IPS-20b (cell line): ENCODE results near the gene TOMM7.
"Not testable (repeated sequence)": the region's sequence is repeated elsewhere in the genome, so short reads cannot be mapped to it uniquely, and the experiment has no call there.

ENCODE experiments used
- H3K27ac ChIP-seq: one replicate; pipeline ENCODE4 v1.5.1; 2013; ENCODE audit warnings: low read length
- H3K27me3 ChIP-seq: 2 replicates; pipeline ENCODE4 v1.6.1; 2013; ENCODE audit warnings: mild to moderate bottlenecking, low read length, inconsistent platforms; ENCODE audit not compliant: insufficient read depth
- H3K36me3 ChIP-seq: 2 replicates; pipeline ENCODE4 v1.6.1; 2013; ENCODE audit warnings: low read depth, mild to moderate bottlenecking, inconsistent platforms, low read length, moderate library complexity; ENCODE audit not compliant: insufficient read depth
- H3K4me1 ChIP-seq: 2 replicates; pipeline ENCODE4 v1.6.1; 2013; ENCODE audit warnings: mild to moderate bottlenecking, control low read depth, inconsistent platforms, low read length, moderate library complexity; ENCODE audit not compliant: insufficient read depth
- H3K4me3 ChIP-seq: 2 replicates; pipeline ENCODE4 v1.5.1; 2013; ENCODE audit warnings: mild to moderate bottlenecking, low read length, inconsistent platforms
- H3K9ac ChIP-seq: 2 replicates; pipeline ENCODE4 v1.6.1; 2013; ENCODE audit warnings: low read depth, mild to moderate bottlenecking, inconsistent platforms, low read length, moderate library complexity
- H3K9me3 ChIP-seq: 2 replicates; pipeline ENCODE4 v1.6.1; 2013; ENCODE audit warnings: mild to moderate bottlenecking, low read depth, low read length, inconsistent platforms; ENCODE audit not compliant: insufficient read depth

The TOMM7 gene

DNA sequence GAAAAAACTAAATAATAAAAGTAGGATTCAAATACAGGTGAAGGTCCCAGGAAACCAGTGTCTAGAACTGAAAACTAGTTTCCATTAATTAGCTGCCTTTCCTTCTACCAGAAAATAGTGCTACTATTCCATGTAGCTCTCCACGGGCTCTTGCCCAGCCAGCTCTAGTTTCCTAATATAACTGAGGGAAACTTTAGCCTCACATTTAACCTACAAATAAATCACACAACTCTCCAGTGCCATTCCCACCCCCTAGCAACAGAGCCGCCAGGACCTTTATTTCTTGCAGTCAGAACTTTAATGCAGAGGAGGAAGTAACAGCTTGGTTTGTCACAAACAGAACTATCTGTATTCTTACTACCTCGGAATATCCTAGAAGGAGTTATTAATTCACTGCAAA lies 10.3 kb downstream of the TOMM7 start:
- H3K27ac ChIP-seq, result no peak overlapping the region
- peak overlapping the region; percentile 37; the same call in 1 of the 2 replicates for H3K9ac ChIP-seq
- peaks cover 45% of the 10 kb centered on the region for H3K4me1 ChIP-seq
- no peak overlapping the region for H3K4me3 ChIP-seq
- no peaks in the 10 kb centered on the region for H3K27me3 ChIP-seq
- H3K36me3 ChIP-seq, result peaks cover 55% of the 10 kb centered on the region
- H3K9me3 ChIP-seq, result no peaks in the 10 kb centered on the region

DNA sequence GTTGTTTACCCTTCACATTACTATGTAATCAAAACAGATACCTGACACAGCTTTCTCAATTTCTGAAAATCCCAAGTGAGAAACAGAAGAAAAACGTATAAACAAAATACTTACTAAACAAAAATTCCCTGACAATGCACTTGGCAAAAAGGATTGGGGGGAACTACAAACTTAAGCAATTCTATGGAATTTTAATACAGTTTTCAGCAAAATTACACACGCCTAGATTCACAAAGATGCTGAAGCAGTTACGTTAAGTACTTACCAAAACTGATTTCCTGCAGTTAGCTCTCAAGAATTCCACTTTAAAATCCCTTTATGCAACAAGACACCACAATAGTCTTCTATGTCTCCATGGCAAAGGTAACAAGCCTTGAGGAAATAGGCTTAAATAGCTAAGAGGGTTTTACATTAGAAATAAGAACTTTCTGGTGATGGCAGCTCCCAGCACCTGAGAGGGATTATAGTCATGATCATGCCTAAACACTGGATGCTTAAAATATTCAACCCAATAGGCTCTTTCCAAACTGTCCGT lies 10.8 kb downstream of the TOMM7 start:
- Histone ChIP-seq H3K36me3 (peaks cover 49% of the 10 kb centered on the region), H3K27ac (peak overlapping the region; percentile 12), H3K4me1 (peaks cover 50% of the 10 kb centered on the region), H3K9me3 (no peaks in the 10 kb centered on the region), H3K4me3 (no peak overlapping the region), H3K27me3 (no peaks in the 10 kb centered on the region), H3K9ac (peak overlapping the region; percentile 37; the same call in 1 of the 2 replicates)

DNA sequence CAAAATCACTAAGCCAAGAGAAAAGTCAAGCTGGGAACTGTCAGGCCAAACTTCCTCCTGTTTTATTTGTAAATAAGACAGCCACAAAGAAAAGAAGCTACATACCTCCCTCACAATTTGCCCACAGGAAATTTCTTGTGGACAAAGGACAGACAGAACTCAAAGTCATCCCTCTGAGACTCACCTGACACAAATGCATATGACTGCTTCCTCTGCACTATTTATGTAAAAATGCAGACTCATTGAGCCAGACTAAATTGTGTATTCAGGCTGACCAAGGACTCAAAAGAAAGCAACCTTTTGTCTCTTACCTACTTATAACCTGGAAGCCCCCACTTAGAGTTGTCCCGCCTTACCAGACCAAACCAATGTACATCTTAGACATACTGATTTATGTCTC lies 11.8 kb downstream of the TOMM7 start:
- peaks cover 54% of the 10 kb centered on the region for H3K4me1 ChIP-seq
- peak overlapping the region; percentile 45 for H3K27ac ChIP-seq
- peak overlapping the region; percentile 42; the same call in 1 of the 2 replicates for H3K9ac ChIP-seq
- H3K9me3 ChIP-seq, result no peaks in the 10 kb centered on the region
- H3K27me3 ChIP-seq, result no peaks in the 10 kb centered on the region
- no peak overlapping the region for H3K4me3 ChIP-seq
- H3K36me3 ChIP-seq, result peaks cover 39% of the 10 kb centered on the region

DNA sequence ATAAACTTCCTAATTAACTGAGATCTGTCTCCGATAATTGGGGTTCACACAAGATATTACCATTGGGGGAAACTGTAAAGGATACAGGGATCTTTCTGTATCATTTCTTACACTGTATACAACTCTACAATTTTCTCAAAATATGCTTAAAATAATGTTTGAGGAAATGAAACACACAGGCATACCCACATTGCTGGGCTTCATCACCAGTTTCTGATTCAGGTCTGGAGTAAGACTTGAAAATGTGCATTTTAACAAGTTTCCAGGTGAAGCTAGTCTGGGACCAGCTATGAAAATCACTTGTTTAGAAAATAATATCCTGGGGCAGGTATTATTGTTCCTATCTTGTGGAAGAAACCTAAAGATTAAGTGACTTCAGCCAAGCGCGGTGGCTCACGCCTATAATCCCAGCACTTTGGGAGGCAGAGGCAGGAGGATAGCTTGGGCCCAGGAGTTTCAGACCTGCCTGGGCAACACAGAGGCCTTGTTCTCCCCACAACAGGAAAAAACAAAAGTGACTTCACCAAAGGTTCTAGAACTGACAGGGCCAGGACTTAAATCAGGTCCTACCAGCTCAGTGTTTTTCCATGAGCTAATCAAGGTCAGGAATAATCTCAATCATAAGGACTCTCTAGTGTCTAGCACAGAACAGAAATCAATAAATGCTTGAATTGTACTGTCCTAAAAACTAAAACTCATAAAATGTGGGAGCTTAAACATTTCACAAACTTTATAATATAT lies 12.6 kb downstream of the TOMM7 start:
- Histone ChIP-seq H3K27me3 (no peaks in the 10 kb centered on the region), H3K9me3 (no peaks in the 10 kb centered on the region), H3K27ac (peak overlapping the region; percentile 4), H3K9ac (peak overlapping the region; percentile 21; the same call in 1 of the 2 replicates), H3K4me1 (peaks cover 54% of the 10 kb centered on the region), H3K36me3 (peaks cover 32% of the 10 kb centered on the region), H3K4me3 (no peak overlapping the region)

DNA sequence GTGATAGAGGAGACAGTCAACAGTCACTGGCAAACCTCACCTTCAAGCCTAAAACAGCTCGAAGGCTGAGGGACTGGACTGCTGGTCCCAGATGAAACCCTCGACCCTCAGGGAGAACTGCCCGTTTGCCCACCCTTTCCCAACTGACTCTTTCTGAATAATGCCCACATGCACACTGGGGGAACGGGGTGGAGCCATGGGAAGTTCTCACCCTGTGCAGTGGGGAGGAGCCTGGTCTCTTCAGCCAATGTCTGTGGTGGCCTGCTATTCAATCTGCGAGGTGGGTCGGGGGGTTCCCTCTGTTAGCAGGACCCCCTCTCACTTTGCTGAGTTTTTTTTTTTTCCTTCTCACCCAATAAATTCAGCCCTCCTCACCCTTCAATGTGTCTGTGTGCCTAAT lies 14.5 kb downstream of the TOMM7 start:
- Histone ChIP-seq H3K4me3 (0 out of 2 replicates have a peak overlapping the region, but pooled peaks have one; percentile 17), H3K27me3 (no peaks in the 10 kb centered on the region), H3K4me1 (peaks cover 47% of the 10 kb centered on the region), H3K36me3 (peaks cover 16% of the 10 kb centered on the region), H3K9ac (peak overlapping the region; percentile 30; the same call in 1 of the 2 replicates), H3K9me3 (peaks cover 3% of the 10 kb centered on the region; the same call in 1 of the 2 replicates), H3K27ac (no peak overlapping the region)

DNA sequence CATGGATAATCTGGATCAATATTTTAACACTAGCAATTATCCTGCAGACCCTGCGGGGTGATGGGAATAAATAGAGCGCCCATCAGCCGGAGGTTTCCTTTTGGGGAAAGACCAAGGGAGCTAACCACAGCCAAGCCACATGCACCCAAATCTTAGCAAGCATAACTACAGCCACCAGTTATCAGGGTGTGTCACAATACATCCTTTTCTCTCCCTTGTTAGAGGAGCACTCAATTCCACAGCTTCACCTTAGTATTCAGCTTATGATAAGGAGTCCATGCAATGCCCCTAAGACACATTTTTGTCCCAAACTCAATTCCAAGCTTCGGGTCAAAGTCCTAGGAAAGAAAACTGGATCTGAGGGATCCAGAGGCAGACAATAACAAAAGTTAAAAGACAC lies 15.9 kb downstream of the TOMM7 start:
- H3K36me3 ChIP-seq, result peaks cover 3% of the 10 kb centered on the region; the same call in 1 of the 2 replicates
- no peak overlapping the region for H3K4me3 ChIP-seq
- peak overlapping the region; percentile 16; the same call in 1 of the 2 replicates for H3K9ac ChIP-seq
- no peak overlapping the region for H3K27ac ChIP-seq
- H3K4me1 ChIP-seq, result peaks cover 45% of the 10 kb centered on the region
- no peaks in the 10 kb centered on the region for H3K27me3 ChIP-seq
- peaks cover 5% of the 10 kb centered on the region; the same call in 1 of the 2 replicates for H3K9me3 ChIP-seq

DNA sequence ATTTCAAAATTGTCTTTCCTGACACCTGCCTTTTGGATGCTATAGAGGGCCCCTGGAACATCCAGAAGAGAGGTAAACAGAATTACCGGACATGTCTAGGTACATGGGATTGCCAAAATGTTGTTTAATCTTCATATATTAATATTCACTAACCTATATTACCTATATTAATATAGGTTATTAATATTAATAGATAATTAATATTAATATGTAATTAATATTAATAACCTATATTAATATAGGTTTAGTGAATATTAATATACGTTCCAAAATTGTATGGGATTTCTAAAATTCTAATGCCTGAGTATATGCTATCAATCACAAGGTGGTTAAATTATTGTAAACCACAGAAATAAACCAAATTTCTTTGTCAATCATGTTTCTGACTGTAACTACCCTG lies 17.4 kb downstream of the TOMM7 start:
- Histone ChIP-seq H3K4me1 (peaks cover 35% of the 10 kb centered on the region), H3K9me3 (peaks cover 5% of the 10 kb centered on the region; the same call in 1 of the 2 replicates), H3K27me3 (no peaks in the 10 kb centered on the region)

DNA sequence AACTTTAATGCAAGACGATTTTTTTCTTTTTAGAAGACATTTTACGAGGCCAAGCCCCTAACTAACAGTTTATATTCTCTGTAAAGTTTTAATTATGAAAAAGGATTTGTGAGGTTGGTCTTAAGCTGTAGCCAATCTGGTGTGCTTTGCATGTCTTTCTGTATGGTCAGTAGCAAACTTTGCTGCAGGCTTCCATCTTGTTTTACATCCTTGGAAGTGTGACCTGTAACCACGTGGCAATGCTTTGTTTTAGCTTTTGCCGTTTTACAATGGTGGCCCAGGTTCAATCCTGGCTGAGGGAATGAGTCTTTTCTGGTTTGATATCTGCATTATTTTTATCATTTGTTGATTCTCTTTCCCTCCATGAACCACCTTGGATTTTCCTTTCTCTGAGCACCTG lies 19.8 kb downstream of the TOMM7 start:
- H3K9me3 ChIP-seq, H3K27me3 ChIP-seq, H3K36me3 ChIP-seq, H3K27ac ChIP-seq, H3K9ac ChIP-seq: not testable (repeated sequence)
- H3K4me3 ChIP-seq, result 0 out of 2 replicates have a peak overlapping the region, but pooled peaks have one; percentile 34
- H3K4me1 ChIP-seq, result peaks cover 21% of the 10 kb centered on the region

More for the DNA sequence above, 17.4 kb downstream of the TOMM7 start:
- Histone ChIP-seq H3K36me3 (no peaks in the 10 kb centered on the region), H3K27ac (no peak overlapping the region), H3K4me3 (no peak overlapping the region), H3K9ac (no peak overlapping the region)

DNA sequence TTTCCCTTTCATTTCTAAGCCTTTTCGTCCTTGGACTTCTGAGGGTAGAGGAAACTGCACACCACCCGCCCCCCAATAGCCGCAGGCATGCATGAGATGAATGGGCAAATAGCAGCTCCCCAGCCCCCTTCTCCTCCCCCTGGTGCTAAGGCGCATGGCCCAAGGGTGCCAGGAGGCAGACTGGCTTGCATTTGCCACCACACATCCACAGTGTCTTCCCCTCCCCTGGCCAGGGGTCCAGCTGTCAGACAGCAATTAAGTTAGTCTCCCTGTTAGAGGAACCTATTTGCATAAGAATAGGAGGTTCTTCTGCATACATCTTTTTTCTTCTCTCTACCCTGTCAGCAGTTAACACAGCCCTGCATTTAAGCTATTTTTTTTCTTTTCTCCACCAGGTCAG lies 20.2 kb downstream of the TOMM7 start:
- Histone ChIP-seq H3K36me3 (no peaks in the 10 kb centered on the region), H3K9ac (peak overlapping the region; percentile 19; the same call in 1 of the 2 replicates), H3K27me3 (no peaks in the 10 kb centered on the region), H3K27ac (no peak overlapping the region), H3K4me1 (peaks cover 17% of the 10 kb centered on the region), H3K4me3 (peak overlapping the region; percentile 34), H3K9me3 (peaks cover 9% of the 10 kb centered on the region; the same call in 1 of the 2 replicates)

DNA sequence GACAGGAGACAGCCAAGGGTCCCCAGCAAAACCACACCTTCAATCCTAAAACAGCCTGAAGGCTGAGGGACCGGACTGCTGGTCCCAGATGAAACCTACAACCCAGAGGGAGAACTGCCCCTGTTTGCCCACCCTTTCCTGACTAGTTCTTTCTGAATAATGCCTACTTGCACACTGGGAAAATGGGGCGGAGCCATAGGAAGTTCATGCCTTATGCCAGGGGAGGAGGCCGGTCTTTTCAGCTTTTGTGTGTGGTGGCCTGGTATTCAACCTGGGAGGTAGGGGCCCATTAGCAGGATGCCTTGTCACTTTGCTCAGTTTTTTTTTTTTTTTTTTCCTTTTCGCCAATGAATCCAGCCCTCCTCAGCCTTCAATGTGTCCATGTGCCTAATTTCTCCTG lies 20.7 kb downstream of the TOMM7 start:
- Histone ChIP-seq H3K36me3 (no peaks in the 10 kb centered on the region), H3K27me3 (no peaks in the 10 kb centered on the region), H3K4me1 (peaks cover 13% of the 10 kb centered on the region), H3K27ac (no peak overlapping the region), H3K4me3 (peak overlapping the region; percentile 34), H3K9ac (peak overlapping the region; percentile 19; the same call in 1 of the 2 replicates), H3K9me3 (peaks cover 9% of the 10 kb centered on the region; the same call in 1 of the 2 replicates)

DNA sequence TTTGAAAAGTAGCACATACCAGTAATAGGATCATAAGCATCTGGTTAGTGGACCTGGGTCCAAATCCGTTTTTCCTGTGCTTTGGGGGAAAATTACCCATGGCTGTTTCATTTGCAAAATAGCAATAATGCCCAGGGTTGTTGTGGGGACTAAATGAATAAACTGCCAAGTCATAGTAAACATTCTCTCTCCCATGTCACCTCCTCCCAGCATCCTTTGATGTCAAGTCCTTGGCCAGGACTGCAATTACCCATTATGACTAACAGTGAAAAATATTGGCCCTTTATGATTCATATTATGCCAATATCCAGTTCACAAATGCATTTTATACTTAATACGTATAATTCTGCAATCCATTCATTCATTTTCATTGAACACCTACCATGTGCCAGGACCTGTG lies 23.0 kb downstream of the TOMM7 start:
- H3K27ac ChIP-seq, result no peak overlapping the region
- H3K27me3 ChIP-seq, result no peaks in the 10 kb centered on the region
- H3K4me3 ChIP-seq, result no peak overlapping the region
- H3K36me3 ChIP-seq, result no peaks in the 10 kb centered on the region
- H3K9me3 ChIP-seq, result peaks cover 17% of the 10 kb centered on the region
- H3K4me1 ChIP-seq, result peaks cover 7% of the 10 kb centered on the region; the same call in 1 of the 2 replicates
- H3K9ac ChIP-seq, result no peak overlapping the region
